ENCODE results near the gene ANKS1A.
A peak's percentile ranks its signal among the peaks of the same experiment; 100 is the strongest.
"Not testable (repeated sequence)": the region's sequence is repeated elsewhere in the genome, so short reads cannot be mapped to it uniquely, and the experiment has no call there.

The ANKS1A gene

DNA sequence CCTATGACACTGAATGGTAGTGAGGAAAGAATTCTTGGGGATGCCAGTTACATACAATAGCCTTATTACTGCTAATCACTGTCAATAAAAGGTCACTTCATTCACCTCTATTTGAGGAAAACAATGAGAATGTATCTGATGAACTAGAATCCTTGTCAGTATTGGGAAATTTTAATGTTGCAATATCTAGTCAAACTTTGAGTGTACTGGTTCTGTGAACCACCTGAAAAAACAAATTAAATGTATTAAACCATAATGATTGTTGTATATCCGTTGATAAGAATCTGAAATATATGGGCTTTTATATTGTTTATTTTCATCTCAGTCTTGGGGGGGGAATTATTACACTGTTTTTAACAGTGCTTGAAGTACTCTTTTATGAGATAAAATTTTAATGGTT is 11.8 kb upstream of the ANKS1A start:
- in situ Hi-C loops (cut with MboI; ENCODE audit: low pct_unique_long_range_greater_than_20kb, low sequenced_read_pairs), result no loop called here
- no peak for DNase-seq

DNA sequence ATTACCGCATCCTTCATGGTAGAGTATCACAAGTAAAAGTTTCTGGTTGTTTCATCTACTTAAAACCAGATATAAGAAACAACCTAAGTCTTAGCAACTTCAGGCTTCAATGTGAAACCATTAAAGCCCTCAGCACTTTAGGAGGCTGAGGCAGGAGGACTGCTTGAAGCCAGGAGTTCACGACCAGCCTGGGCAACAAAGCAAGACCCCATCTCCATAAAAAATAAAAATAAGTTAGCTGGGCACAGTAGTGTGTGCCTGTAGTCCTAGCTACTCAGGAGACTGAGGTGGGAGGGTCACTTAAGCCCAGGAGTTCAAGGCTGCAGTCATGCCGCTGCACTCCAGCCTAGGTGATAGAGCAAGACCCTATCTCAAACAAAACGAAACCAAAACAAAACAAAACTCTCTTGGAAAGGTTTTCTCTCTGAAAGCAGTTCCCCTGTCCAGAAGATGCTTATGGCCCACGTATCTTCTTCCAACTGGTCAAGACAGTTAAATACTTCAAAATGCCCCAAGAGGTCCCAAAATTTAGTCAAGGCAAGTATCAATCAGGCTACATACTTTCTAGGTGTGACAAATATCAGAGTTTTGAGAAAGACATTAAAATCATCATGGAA is 11.1 kb upstream of the ANKS1A start:
- DNase-seq, result no peak
- in situ Hi-C loops (cut with MboI; ENCODE audit: low pct_unique_long_range_greater_than_20kb, low sequenced_read_pairs), result no loop called here

DNA sequence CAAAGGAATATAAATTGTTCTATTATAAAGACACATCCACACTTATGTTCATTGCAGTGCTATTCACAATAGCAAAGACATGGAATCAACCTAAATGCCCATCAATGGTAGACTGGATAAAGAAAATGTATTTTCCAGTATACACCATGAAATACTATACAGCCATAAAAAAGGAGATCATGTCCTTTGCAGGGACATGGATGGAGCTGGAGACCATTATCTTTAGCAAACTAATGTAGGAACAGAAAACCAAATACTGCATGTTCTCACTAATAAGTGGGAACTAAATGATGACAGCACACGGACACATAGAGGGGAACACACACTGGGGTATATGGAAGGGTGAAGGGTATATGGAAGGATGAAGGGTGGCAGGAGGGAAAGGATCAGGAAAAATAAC is 5.0 kb upstream of the ANKS1A start:
- in situ Hi-C loops (cut with MboI; ENCODE audit: low pct_unique_long_range_greater_than_20kb, low sequenced_read_pairs); DNase-seq: not testable (repeated sequence)

DNA sequence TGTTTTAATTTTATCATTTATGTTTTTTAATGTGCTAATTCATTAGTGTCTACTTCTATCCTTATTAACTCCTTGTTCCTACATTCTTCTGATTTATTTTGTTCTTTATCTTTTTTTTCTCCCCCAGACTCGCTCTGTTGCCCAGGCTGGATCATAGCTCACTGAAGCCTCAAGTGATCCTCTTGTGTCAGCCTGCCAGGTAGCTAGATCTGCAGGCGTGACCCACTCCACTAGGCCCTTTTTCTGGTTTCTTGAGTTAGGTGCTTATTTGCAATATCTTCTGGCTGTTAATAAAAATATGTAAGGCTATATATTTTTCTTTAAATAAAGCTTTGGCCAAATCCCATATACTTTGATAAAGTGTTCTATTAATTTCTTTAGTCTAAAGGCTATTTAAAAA is 4.1 kb upstream of the ANKS1A start:
- DNase-seq, result no peak
- in situ Hi-C loops (cut with MboI; ENCODE audit: low pct_unique_long_range_greater_than_20kb, low sequenced_read_pairs), result no loop called here

DNA sequence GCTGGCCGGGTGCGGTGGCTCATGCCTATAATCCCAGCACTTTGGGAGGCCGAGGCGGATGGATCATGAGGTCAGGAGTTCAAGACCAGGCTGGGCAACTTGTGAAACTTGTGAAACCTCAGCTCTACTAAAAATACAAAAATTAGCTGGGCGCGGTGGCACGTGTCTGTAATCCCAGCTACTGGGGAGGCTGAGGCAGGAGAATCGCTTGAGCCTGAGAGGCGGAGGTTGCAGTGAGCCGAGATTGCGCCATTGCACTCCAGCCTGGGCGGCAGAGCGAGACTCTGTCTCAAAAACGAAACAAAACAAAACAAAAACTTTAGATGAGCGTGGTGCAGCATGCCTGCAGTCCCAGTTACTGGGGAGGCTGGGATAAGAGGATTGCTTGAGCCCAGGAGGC is 3.2 kb upstream of the ANKS1A start:
- DNase-seq; in situ Hi-C loops (cut with MboI; ENCODE audit: low pct_unique_long_range_greater_than_20kb, low sequenced_read_pairs): not testable (repeated sequence)

DNA sequence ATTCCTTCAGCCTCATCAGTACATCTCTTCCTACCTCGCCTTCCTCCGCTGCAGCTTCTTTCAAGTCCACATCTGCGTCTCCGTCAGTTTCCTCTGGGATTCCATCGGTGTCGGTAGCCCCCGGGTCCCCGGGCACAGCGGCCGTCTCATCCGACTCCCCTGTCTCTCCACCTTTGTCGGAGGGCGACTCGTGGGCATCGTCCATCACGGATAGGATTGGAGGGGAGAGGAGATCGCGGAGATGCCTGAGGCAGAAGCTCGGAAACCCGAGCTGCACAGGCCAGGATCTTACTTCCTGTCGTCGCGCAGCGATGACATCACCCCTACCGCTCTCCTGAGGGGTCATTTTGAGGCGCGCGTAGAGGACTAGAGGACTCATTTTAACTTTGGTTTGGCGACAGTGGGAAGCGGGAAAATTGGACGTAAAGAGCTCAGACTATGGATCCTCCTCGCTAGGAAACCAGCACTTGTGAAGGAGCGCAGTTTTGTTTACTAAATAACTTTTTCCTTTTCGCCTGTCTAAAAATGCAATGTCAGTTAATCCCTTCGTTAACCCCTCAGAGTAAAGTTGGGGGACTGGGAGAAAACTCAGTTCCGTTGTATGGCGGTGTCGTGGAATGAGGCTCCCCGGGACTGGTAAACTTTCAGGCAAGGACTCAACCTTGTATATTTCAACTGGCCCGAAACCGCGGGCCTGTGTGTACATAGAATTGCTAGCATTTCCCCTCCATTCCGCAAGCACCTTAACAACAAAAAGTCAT is 1.1 kb upstream of the ANKS1A start, which contains the start of gene TAF11:
TSS of gene TAF11 (minus strand) at position 290 of the 761 bp plus-strand sequence. CDS start at position 205, 85 bp downstream.
- peak; percentile 92 for DNase-seq
- in situ Hi-C loops (cut with MboI; ENCODE audit: low pct_unique_long_range_greater_than_20kb, low sequenced_read_pairs), result no loop called here

DNA sequence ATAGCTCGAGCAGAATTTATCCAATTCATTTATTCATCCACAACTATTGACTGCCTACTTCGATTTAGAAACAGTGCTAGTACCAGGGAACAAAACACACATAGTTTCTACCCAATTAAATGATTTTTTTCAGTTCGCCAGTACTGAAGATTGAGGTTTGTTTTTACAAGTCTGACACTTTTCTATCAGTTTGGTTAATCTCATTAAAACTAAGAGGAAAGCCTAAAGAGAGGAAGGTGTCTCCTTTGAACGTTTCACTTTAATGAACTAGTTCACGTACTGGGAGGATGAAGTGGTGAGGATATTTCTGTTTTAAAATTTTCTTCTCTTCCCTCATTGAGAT is 570 bp upstream of the ANKS1A start:
- in situ Hi-C loops (cut with MboI; ENCODE audit: low pct_unique_long_range_greater_than_20kb, low sequenced_read_pairs), result no loop called here
- DNase-seq, result no peak

DNA sequence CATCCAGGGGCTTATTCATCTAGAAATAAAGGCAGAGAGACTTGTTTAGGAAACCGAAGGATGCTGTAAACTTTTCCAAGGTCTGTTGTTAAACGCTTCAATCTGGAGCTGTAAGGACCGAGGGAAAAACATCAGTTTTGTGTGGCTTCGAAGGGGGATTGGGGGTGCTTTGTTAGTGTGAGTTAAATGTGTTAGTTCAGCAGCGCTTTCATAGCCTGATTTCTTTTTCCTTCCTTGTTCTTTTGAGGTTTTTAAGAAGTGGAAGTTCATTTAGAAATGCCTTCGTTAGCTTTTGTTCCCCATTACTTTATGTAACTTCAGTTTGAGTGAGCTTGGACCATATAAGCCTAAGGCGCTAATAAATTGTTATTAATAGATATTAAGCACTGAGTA is 1.5 kb downstream of the ANKS1A start:
- peak; percentile 56 for DNase-seq

DNA sequence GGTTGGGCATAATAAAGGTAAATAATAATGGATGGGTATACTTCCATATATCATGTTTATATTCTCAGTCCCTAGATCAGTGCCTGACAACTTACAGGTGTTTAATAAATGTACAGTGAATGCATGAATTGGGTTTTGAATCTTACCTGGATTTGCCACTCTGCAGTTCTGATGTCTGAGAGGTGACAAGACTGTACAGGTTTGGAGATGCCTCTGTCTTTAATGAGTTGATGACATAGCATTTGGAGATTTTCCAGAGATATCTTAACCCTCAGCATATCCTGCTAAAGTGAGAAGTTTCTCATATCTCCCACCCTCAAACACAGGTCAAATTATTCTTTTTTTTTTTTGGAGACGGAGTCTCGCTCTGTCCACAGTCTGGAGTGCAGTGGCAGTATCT is 2.2 kb downstream of the ANKS1A start:
- no peak for DNase-seq
- in situ Hi-C loops (cut with MboI; ENCODE audit: low pct_unique_long_range_greater_than_20kb, low sequenced_read_pairs), result no loop called here

More for the DNA sequence above, 1.5 kb downstream of the ANKS1A start:
- in situ Hi-C loops (cut with MboI; ENCODE audit: low pct_unique_long_range_greater_than_20kb, low sequenced_read_pairs), result no loop called here

DNA sequence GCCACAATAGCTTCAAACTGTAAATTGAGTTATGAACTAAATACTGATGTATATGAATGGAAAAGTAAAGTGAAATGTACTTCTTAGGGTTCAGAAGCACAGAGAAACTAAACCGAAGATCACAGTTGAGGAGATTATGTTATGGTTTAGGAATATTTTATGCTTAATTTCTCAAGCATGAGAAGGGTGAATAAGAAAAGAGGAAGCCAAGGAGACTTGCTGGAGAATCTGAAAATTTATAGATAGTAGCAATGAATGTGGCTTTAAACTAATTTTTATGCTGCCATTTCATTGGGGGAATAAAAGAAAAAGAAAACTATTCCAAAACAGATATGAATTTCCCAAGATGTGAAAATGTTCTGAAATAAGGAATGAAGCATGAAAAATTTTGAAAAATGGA is 5.6 kb downstream of the ANKS1A start:
- peak; percentile 16 for DNase-seq
- in situ Hi-C loops (cut with MboI; ENCODE audit: low pct_unique_long_range_greater_than_20kb, low sequenced_read_pairs), result no loop called here

DNA sequence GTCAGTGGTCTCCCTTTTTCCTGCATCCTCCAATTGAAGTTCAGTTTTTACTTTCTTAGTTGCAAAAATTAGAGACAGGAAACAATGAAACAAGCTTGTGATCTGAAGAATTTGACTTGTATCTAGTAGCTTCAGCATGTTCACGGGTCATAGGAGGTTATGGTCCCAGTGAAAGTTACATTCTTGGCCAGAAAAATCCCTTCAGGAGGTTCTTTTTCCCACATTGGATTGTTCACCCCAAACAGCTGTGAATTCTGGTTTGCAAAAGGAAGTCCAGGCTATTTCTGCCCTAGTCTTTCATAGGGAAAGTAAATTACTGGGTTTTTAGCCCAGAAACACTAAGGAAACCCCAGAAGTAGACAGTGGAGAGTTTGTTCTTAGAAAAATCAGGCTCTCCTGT is 8.1 kb downstream of the ANKS1A start:
- in situ Hi-C loops (cut with MboI; ENCODE audit: low pct_unique_long_range_greater_than_20kb, low sequenced_read_pairs), result no loop called here
- no peak for DNase-seq

DNA sequence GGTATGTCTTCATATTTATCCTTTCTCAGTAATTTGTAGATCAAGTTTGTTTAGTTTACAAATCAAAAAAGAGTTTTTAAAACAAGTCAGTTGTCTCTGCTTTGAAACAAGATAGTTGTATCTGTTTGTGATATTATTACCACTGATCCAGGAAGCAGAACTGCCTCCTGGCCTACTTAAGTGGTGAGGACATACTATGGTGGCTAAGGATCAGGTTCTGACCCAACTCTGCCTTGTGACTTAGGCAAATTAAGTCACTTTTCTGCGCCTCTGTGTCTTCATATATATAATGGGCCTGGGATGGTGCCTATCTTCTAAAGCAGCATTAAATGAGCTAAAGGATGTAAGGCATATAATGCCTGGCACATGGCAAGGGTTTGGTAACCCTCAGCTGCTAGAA is 8.7 kb downstream of the ANKS1A start:
- in situ Hi-C loops (cut with MboI; ENCODE audit: low pct_unique_long_range_greater_than_20kb, low sequenced_read_pairs), result no loop called here
- no peak for DNase-seq

DNA sequence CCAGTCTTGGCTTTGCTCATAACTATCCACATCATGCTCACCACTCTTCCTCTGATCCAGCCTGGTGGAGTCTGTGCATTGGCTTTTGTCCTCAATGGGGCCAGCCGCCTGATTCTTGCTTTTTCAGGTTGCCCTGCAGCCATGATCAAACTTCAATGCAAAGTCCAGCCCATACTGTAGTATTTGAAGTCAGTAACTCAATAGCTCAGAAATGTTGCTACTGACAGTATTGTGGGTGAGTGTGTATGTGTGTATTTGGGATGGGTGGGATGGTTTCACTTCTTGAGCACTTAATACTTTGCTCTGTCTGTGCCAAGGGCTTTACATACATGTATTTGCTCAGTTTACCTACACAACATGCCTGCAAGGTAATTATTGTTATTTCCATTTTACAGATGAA is 10.7 kb downstream of the ANKS1A start:
- DNase-seq; in situ Hi-C loops (cut with MboI; ENCODE audit: low pct_unique_long_range_greater_than_20kb, low sequenced_read_pairs): not testable (repeated sequence)

DNA sequence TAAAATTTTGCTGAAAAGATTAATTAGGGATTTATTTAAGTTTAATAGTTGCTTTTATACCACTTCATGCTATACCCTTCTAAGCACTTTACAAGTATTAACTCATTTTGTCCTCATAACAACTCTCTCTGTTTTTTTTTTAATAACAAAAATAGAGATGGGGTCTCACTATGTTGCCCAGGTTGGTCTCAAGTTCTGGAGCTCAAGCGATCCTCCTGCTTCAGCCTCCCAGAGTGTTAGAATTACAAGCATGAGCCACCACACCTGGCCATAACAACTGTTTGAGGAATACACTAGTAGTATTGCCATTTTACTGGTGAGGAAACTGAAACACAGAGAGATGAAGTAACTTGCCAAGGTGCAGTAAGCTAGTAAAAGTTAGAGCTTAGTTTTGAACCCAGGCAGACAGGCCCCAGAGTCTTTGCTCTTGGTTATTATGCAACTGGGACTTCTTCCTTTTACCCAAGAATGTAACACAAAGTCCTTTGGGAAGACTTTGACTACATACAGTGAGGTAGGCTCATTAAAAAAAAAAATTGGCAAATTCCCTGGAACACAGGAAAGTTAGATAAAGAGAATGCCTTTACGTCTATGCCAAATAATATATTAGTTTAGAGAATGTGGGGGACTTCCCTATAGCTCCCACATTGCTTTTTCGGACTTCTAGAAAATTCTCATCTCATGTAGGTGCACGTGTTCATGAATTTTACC is 11.4 kb downstream of the ANKS1A start:
- in situ Hi-C loops (cut with MboI; ENCODE audit: low pct_unique_long_range_greater_than_20kb, low sequenced_read_pairs), result no loop called here

DNA sequence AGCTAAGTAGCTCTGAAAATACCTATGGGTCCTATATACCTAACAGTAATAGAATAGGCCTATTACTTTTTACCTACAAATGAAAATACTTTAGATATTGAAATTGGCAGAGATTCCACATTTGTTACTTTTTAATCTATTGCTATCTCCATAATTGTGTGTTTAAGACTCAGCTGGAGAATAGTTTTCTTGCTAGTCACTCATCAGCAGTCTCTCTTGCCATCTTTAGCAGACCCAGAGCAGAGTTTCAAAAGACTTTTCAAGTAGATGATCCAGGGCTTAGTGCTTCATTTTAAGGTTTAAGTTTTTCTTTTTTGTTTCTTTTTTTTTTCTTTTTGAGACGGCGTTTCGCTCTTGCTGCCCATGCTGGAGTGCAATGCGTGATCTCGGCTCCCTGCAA is 12.9 kb downstream of the ANKS1A start:
- in situ Hi-C loops (cut with MboI; ENCODE audit: low pct_unique_long_range_greater_than_20kb, low sequenced_read_pairs), result no loop called here
- no peak for DNase-seq

More for the DNA sequence above, 11.4 kb downstream of the ANKS1A start:
- DNase-seq, result no peak

DNA sequence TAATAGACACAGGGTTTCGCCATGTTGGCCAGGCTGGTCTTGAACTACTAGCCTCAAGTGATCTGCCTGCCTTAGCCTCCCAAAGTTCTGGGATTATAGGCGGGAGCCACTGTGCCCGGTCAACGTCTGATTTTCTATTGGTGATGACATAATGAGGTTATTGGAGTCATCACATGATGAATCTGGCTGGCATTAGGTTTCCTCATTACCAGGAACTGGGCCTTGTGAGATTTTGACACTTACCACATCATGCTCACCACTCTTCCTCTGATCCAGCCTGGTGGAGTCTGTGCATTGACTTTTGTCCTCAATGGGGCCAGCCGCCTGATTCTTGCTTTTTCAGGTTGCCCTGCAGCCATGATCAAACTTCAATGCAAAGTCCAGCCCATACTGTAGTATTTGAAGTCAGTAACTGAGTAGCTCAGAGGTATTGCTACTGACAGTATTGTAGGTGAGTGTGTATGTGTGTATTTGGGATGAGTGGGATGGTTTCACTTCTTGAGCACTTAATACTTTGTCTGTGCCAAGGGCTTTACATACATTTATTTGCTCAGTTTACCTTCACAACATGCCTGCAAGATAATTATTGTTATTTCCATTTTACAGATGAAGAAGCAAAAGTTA is 16.0 kb downstream of the ANKS1A start:
- in situ Hi-C loops (cut with MboI; ENCODE audit: low pct_unique_long_range_greater_than_20kb, low sequenced_read_pairs), result no loop called here
- DNase-seq, result no peak

DNA sequence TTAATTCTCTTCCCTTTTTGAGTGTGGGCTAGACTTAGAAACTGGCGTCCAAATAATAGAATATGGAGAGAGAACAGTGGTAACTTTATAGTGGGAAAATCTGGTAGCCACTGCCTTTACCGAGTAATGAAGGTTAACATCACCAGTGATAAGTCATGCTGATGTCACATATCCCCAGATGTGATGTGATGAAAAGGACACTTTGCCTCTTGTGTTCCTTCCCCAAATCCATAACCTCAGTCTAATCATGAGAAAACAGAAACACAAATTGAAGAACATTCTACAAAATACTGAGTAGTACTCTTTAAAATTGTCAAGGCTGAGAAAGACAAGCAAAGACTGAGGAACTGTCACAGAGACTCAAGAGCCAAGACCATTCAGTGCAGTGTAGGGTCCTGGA is 17.8 kb downstream of the ANKS1A start:
- in situ Hi-C loops (cut with MboI; ENCODE audit: low pct_unique_long_range_greater_than_20kb, low sequenced_read_pairs), result no loop called here
- no peak for DNase-seq

DNA sequence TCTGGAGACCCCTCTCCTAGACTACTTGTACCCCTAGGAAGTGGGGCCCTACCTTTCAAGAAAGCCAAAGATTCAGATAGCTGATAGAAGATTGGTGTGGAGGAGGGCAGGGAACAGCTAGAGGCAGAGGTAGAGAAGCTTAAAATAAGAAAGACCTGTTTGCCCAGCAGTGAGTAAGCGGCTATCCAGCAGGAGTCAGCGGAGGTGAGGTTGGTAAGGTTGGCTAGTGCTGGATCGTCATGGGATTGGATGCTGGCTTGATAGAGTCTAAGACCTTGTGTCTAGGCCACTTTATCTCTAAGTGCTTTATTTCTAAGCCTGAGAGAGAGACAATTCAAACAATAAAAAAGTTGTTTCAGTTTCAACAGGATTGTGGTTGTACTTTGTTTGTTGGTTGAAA is 19.1 kb downstream of the ANKS1A start:
- in situ Hi-C loops (cut with MboI; ENCODE audit: low pct_unique_long_range_greater_than_20kb, low sequenced_read_pairs), result no loop called here

DNA sequence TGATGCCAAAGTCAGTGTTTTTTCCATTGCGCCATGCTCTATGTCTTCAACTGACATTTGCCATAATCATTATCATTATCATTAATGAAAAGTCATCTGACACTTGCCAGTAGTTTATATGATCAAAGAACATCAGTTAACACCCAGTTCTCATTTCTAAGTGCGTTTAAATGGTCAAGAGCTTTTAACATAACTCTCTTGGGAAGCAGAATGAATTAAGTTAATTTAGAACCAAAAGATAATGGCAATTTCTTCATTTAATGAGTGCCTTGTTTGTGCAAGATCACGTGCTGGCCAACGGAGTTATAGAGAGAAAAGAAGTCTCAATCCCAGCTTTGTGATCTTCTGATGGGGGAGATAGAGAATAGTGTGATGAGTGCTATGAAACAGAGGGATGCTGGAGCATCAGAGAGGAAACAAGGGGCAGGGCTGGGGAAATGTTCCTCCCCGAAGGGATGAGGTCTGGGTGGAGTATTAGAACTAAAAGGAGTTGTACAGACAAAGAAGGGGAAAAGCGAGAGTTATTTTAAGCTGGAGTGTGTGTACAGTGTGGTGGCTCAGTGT is 20.3 kb downstream of the ANKS1A start:
- no peak for DNase-seq
- in situ Hi-C loops (cut with MboI; ENCODE audit: low pct_unique_long_range_greater_than_20kb, low sequenced_read_pairs), result no loop called here

More for the DNA sequence above, 19.1 kb downstream of the ANKS1A start:
- no peak for DNase-seq

DNA sequence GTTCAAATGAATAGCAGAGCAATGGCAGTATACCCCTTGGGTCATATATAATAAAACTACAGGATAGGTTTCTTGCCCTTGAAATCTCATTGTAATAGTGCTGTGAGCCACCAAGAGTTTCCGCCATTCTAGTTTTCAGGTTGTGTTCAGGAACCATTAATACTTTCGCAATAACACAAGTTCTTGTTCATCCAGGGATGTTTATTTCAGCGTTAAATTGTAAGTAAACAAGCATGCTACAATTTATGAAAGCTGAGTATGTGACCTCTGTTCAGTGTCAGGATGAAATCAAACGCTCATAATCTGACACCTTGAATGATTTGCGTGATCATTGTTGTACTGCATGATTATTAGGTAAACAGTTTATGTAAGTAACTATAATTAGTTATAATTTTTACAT is 22.8 kb downstream of the ANKS1A start:
- in situ Hi-C loops (cut with MboI; ENCODE audit: low pct_unique_long_range_greater_than_20kb, low sequenced_read_pairs), result no loop called here
- no peak for DNase-seq
